ENCODE measurements around the gene SRGAP3. TPM values are rescaled to one million over a fixed set of nuclear protein-coding genes. Genes with fewer than 3 reads are reported as not detected.

Gene SRGAP3
- total and polyA plus RNA-seq, 2 donors (not counting 1 experiment from before 2014, with no cell fraction given): 1.4 to 1.5 TPM

DNA sequence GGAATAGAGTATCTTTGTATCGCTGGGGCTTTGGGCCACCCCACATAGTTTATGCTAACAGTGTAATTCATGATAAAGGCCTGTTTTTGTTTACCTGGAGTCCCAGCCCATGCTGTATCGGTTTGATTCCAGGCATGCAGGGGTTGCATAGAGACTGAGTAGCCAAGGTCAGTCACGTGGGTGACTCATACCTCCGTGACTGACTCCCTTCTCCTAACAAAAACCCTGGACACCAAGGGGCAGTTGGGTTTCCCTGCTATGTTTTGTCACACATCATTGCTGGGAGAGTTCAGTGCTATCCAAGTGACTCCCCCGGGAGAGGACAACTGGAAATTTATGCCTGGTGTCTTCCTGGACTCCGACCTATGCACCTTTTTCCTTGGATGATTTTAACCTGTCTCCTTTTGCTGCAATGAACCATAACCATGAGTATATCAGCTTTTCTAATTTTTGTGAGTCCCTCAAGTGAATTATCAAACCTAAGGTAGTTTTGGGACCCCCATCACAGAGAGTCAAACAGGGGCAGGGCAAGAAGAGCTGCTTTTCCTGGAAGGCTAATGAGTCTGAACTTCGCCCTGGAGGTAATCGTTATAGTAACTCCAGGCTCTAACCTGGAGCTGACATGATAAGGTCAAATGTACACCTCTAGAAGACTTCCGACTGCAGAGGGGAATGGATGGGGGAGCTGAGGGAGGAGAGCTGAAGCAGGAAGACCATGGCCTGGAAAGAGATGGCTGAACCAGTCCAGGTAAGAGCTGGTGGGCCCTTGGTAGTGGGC is 57.0 kb downstream of the SRGAP3 start:
- H3K4me1 ChIP-seq (ENCODE audit: control insufficient read depth in 2 of 2, insufficient read depth in 2 of 2, low read length in 2 of 2): no peaks in the 10 kb centered on the region
- no peaks in the 10 kb centered on the region for H3K9me3 Mint-ChIP-seq (ENCODE audit: insufficient read depth)
- no peaks in the 10 kb centered on the region for H3K4me1 Mint-ChIP-seq
- H3K27me3 ChIP-seq (replicated peaks in 1 of 4; ENCODE audit: control extremely low read depth in 1 of 4, control insufficient read depth in 3 of 4, insufficient read depth in 4 of 4, low read length in 3 of 4): peaks cover 0 to under 1% (median 0%) of the 10 kb centered on the region in 4 experiments
- no peak overlapping the region for H3K4me2 ChIP-seq (replicated peaks; ENCODE audit: low read depth, low read length, poor library complexity, severe bottlenecking)
- no peak overlapping the region for H3K27ac ChIP-seq (ENCODE audit: low read length in 2 of 2)
- 97% methylated on average over 8 of the region's 9 CpGs for WGBS (ENCODE audit: insufficient coverage)
- no peaks in the 10 kb centered on the region for H3K36me3 ChIP-seq (replicated peaks in 1 of 2; ENCODE audit: control extremely low read depth in 1 of 2, control insufficient read depth in 1 of 2, extremely low read depth in 1 of 2, insufficient read depth in 2 of 2, low read length in 1 of 2)
- DNase-seq (no peak), ATAC-seq (ENCODE audit: low read depth) (no peak)
- no peak overlapping the region for H3K4me3 Mint-ChIP-seq
- POLR2A ChIA-PET: no interaction called here
- H3K4me3 ChIP-seq (ENCODE audit: control extremely low read depth in 1 of 5, extremely low read depth in 1 of 5, insufficient read depth in 1 of 5, low read depth in 2 of 5, low read length in 4 of 5): no peak overlapping the region
- intact Hi-C loops (cut with micrococcal nuclease): no loop called here
- CTCF ChIA-PET: interaction anchor here (0.6 kb wide), 1 partner anchor 58 kb away, joined by 3 read pairs; no protein-coding TSS in a partner anchor
- no peak overlapping the region for H2AFZ ChIP-seq (ENCODE audit: insufficient read depth, low read depth, low read length, poor library complexity, severe bottlenecking)
- H4K20me1 ChIP-seq (ENCODE audit: control insufficient read depth, insufficient read depth, low read length, poor library complexity, severe bottlenecking): no peaks in the 10 kb centered on the region
- H3K27ac Mint-ChIP-seq: no peak overlapping the region
- no peaks in the 10 kb centered on the region for H3K79me2 ChIP-seq (ENCODE audit: control insufficient read depth, insufficient read depth, low read length)
- H3K27me3 Mint-ChIP-seq: peaks cover 22% of the 10 kb centered on the region
- peaks cover 0 to 6% (median 0%) of the 10 kb centered on the region in 3 donors for H3K9me3 ChIP-seq (ENCODE audit: control extremely low read depth in 1 of 3, control insufficient read depth in 2 of 3, insufficient read depth in 1 of 3, low read length in 2 of 3)
- TF ChIP-seq, protein P1, sequence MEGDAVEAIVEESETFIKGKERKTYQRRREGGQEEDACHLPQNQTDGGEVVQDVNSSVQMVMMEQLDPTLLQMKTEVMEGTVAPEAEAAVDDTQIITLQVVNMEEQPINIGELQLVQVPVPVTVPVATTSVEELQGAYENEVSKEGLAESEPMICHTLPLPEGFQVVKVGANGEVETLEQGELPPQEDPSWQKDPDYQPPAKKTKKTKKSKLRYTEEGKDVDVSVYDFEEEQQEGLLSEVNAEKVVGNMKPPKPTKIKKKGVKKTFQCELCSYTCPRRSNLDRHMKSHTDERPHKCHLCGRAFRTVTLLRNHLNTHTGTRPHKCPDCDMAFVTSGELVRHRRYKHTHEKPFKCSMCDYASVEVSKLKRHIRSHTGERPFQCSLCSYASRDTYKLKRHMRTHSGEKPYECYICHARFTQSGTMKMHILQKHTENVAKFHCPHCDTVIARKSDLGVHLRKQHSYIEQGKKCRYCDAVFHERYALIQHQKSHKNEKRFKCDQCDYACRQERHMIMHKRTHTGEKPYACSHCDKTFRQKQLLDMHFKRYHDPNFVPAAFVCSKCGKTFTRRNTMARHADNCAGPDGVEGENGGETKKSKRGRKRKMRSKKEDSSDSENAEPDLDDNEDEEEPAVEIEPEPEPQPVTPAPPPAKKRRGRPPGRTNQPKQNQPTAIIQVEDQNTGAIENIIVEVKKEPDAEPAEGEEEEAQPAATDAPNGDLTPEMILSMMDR (IDR thresholded peaks at IDR 0.05): no peak
- TF ChIP-seq EZH2 (IDR thresholded peaks at IDR 0.05; ENCODE audit: borderline replicate concordance, insufficient read depth, low read depth, low read length, poor library complexity, severe bottlenecking): no peak
- H3K9ac ChIP-seq (ENCODE audit: low read length): no peak overlapping the region

DNA sequence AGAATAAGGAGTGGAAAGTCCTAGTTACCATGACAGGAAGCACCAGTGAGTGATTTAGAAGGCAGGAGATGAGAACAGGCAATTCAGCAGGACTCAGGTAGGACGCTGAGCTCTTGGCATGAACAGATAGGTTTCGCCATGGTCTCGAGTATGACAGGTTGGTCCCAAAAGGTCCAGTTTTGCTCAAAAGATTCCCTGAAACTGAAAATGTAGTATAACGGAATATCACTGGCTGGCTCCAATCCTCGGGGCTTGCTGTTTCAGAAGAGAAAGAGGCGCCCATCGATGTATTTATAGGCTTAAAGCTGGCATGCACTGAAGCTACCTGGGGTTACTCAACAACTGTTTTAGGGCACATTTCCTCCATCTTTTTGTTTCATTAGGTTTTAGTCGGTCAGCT is 59.2 kb downstream of the SRGAP3 start:
- no peak overlapping the region for H2AFZ ChIP-seq (ENCODE audit: insufficient read depth, low read depth, low read length, poor library complexity, severe bottlenecking)
- POLR2A ChIA-PET: no interaction called here
- no peak overlapping the region for H3K9ac ChIP-seq (ENCODE audit: low read length)
- TF ChIP-seq, protein P1 (IDR thresholded peaks at IDR 0.05): no peak
- no peaks in the 10 kb centered on the region for H4K20me1 ChIP-seq (ENCODE audit: control insufficient read depth, insufficient read depth, low read length, poor library complexity, severe bottlenecking)
- H3K27me3 Mint-ChIP-seq: peaks cover 22% of the 10 kb centered on the region
- H3K4me1 Mint-ChIP-seq: no peaks in the 10 kb centered on the region
- H3K27ac ChIP-seq (ENCODE audit: low read length in 2 of 2): no peak overlapping the region
- 96% methylated on average over 8 of the region's 8 CpGs for WGBS (ENCODE audit: insufficient coverage)
- peaks cover 0 to 2% (median 0%) of the 10 kb centered on the region in 4 experiments for H3K27me3 ChIP-seq (replicated peaks in 1 of 4; ENCODE audit: control extremely low read depth in 1 of 4, control insufficient read depth in 3 of 4, insufficient read depth in 4 of 4, low read length in 3 of 4)
- DNase-seq (no peak), ATAC-seq (ENCODE audit: low read depth) (no peak)
- no peaks in the 10 kb centered on the region for H3K36me3 ChIP-seq (replicated peaks in 1 of 2; ENCODE audit: control extremely low read depth in 1 of 2, control insufficient read depth in 1 of 2, extremely low read depth in 1 of 2, insufficient read depth in 2 of 2, low read length in 1 of 2)
- no peak overlapping the region for H3K27ac Mint-ChIP-seq
- H3K9me3 Mint-ChIP-seq (ENCODE audit: insufficient read depth): no peaks in the 10 kb centered on the region
- intact Hi-C loops (cut with micrococcal nuclease): no loop called here
- CTCF ChIA-PET: no interaction called here
- H3K4me3 Mint-ChIP-seq: no peak overlapping the region
- no peaks in the 10 kb centered on the region for H3K79me2 ChIP-seq (ENCODE audit: control insufficient read depth, insufficient read depth, low read length)
- no peak overlapping the region for H3K4me3 ChIP-seq (ENCODE audit: control extremely low read depth in 1 of 5, extremely low read depth in 1 of 5, insufficient read depth in 1 of 5, low read depth in 2 of 5, low read length in 4 of 5)
- H3K4me1 ChIP-seq (ENCODE audit: control insufficient read depth in 2 of 2, insufficient read depth in 2 of 2, low read length in 2 of 2): no peaks in the 10 kb centered on the region
- peaks cover 0 to 6% (median 0%) of the 10 kb centered on the region in 3 donors for H3K9me3 ChIP-seq (ENCODE audit: control extremely low read depth in 1 of 3, control insufficient read depth in 2 of 3, insufficient read depth in 1 of 3, low read length in 2 of 3)
- no peak overlapping the region for H3K4me2 ChIP-seq (replicated peaks; ENCODE audit: low read depth, low read length, poor library complexity, severe bottlenecking)

All from B cell (primary cell).